ENCODE measurements around the gene GAREM1.

Gene GAREM1

GRCh38 chr18:32460171-32460731 lies 10.4 kb downstream of the GAREM1 start:
- intact Hi-C loops (cut with DNase I), result no loop called here
- DNase-seq, result no peak

- intact Hi-C loops (cut with DNase I), result no loop called here
Observed at GRCh38 chr18:32459361-32460101, 11.2 kb downstream of the GAREM1 start.

GRCh38 chr18:32455361-32455760 lies 15.3 kb downstream of the GAREM1 start:
- intact Hi-C loops (cut with DNase I), result no loop called here
- DNase-seq, result no peak

More at GRCh38 chr18:32459361-32460101, 11.2 kb downstream of the GAREM1 start:
- no peak for DNase-seq

GRCh38 chr18:32454593-32454992 lies 16.1 kb downstream of the GAREM1 start:
- no peak for DNase-seq
- intact Hi-C loops (cut with DNase I), result no loop called here

GRCh38 chr18:32450874-32451273 lies 19.8 kb downstream of the GAREM1 start:
- intact Hi-C loops (cut with DNase I), result no loop called here
- DNase-seq, result no peak

GRCh38 chr18:32450026-32450691 lies 20.5 kb downstream of the GAREM1 start:
- intact Hi-C loops (cut with DNase I), result no loop called here
- DNase-seq, result no peak

- intact Hi-C loops (cut with DNase I), result no loop called here
- DNase-seq, result peak in 1 of 10 donors; percentile 60
Observed at GRCh38 chr18:32446780-32447179, 23.9 kb downstream of the GAREM1 start.

GRCh38 chr18:32445846-32446245 lies 24.8 kb downstream of the GAREM1 start:
- no peak for DNase-seq
- intact Hi-C loops (cut with DNase I), result no loop called here

GRCh38 chr18:32443706-32444215 lies 26.9 kb downstream of the GAREM1 start:
- intact Hi-C loops (cut with DNase I), result no loop called here
- no peak for DNase-seq

- no peak for DNase-seq
- intact Hi-C loops (cut with DNase I), result no loop called here
Observed at GRCh38 chr18:32443033-32443705, 27.5 kb downstream of the GAREM1 start.

- no peak for DNase-seq
- intact Hi-C loops (cut with DNase I), result no loop called here
Observed at GRCh38 chr18:32442575-32442974, 28.1 kb downstream of the GAREM1 start.

- intact Hi-C loops (cut with DNase I), result no loop called here
- no peak for DNase-seq
Observed at GRCh38 chr18:32441533-32441932, 29.1 kb downstream of the GAREM1 start.

- intact Hi-C loops (cut with DNase I), result no loop called here
Observed at GRCh38 chr18:32440518-32440917, 30.2 kb downstream of the GAREM1 start.

GRCh38 chr18:32439802-32440201 lies 30.9 kb downstream of the GAREM1 start:
- intact Hi-C loops (cut with DNase I), result no loop called here
- peak in 4 of 10 donors; percentile 36 to 85 (median 55) for DNase-seq

More at GRCh38 chr18:32440518-32440917, 30.2 kb downstream of the GAREM1 start:
- no peak for DNase-seq

- intact Hi-C loops (cut with DNase I), result no loop called here
- DNase-seq, result no peak
Observed at GRCh38 chr18:32439241-32439640, 31.4 kb downstream of the GAREM1 start.

GRCh38 chr18:32438173-32438572 lies 32.5 kb downstream of the GAREM1 start:
- no peak for DNase-seq
- intact Hi-C loops (cut with DNase I), result no loop called here

GRCh38 chr18:32437100-32437834 lies 33.4 kb downstream of the GAREM1 start:
- DNase-seq, result no peak
- intact Hi-C loops (cut with DNase I), result no loop called here

GRCh38 chr18:32435631-32436500 lies 34.8 kb downstream of the GAREM1 start:
- intact Hi-C loops (cut with DNase I), result no loop called here
- DNase-seq, result no peak

GRCh38 chr18:32431753-32432152 lies 38.9 kb downstream of the GAREM1 start:
- no peak for DNase-seq

More at GRCh38 chr18:32431753-32432152, 38.9 kb downstream of the GAREM1 start:
- intact Hi-C loops (cut with DNase I), result no loop called here
